Body of pancreas (tissue), 4 donors: ENCODE data around the gene HES5.

Source experiments
- POLR2A ChIP-seq, 3 donors: fragments of 450-650 bp; IDR thresholded peaks; one replicate each; pipeline ENCODE4 v1.6.1; 2016; ENCODE audit warnings: antibody characterized with exemption in 3 of 3, mild to moderate bottlenecking in 2 of 3
- TF ChIP-seq, protein P1 (sequence below), 7 experiments: fragments of 450-650 bp in 4 of 7; fragments of 200-600 bp in 3 of 7; sonication (generic) in 3 of 7; IDR thresholded peaks; one replicate each; pipeline ENCODE4 v1.5.1; 2016 to 2019; ENCODE audit warnings: antibody characterized with exemption in 7 of 7

DNA sequence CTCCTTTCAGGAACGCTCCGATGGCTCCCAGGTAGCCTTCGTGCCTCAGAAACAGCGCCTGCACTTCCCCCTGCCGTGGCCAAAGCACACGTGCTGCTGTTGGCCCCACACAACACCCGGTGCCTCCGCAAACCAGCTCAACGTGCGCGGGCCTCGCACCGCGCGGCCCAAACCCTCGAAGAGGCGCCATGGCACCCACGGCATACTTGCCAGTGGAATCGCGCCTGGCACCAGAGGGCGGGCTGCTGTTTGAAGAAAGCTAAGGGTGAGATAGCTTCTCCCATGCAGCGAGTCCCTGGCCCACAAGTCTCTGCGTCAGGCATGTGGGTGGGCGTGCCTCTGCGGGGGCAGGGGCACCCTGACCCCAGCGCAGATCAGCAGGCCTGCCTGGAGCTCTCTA, 11.5 kb downstream of the HES5 start:
- TF ChIP-seq, protein P1, sequence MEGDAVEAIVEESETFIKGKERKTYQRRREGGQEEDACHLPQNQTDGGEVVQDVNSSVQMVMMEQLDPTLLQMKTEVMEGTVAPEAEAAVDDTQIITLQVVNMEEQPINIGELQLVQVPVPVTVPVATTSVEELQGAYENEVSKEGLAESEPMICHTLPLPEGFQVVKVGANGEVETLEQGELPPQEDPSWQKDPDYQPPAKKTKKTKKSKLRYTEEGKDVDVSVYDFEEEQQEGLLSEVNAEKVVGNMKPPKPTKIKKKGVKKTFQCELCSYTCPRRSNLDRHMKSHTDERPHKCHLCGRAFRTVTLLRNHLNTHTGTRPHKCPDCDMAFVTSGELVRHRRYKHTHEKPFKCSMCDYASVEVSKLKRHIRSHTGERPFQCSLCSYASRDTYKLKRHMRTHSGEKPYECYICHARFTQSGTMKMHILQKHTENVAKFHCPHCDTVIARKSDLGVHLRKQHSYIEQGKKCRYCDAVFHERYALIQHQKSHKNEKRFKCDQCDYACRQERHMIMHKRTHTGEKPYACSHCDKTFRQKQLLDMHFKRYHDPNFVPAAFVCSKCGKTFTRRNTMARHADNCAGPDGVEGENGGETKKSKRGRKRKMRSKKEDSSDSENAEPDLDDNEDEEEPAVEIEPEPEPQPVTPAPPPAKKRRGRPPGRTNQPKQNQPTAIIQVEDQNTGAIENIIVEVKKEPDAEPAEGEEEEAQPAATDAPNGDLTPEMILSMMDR (IDR thresholded peaks at IDR 0.05): no peak
- TF ChIP-seq POLR2A (IDR thresholded peaks at IDR 0.05): no peak
